Uterus (tissue), 4 donors: ENCODE measurements around the gene GLIPR1L1. TPM values are rescaled to one million over a fixed set of nuclear protein-coding genes. Genes with fewer than 3 reads are reported as not detected.

Source experiments
- DNase-seq, 2 donors: peaks; one replicate each; pipeline ENCODE4 v3.0.0-alpha.2; 2019 to 2020
- H3K27ac ChIP-seq, 2 donors: fragments of 200-600 bp; sonication (generic); 1 replicate in 1 of 2; 2 replicates in 1 of 2; pipeline ENCODE4 v1.5.1; 2016 to 2018
- H3K27me3 ChIP-seq, 2 donors: fragments of 200-600 bp; sonication (generic); one replicate each; pipeline ENCODE4 v1.5.1; 2018 to 2019; ENCODE audit warnings: control low read depth in 1 of 2
- H3K36me3 ChIP-seq, 2 donors: fragments of 200-600 bp; sonication (generic); one replicate each; pipeline ENCODE4 v1.5.1; 2019; ENCODE audit warnings: control low read depth in 1 of 2
- H3K4me1 ChIP-seq, 2 donors: fragments of 200-600 bp; sonication (generic); one replicate each; pipeline ENCODE4 v1.5.1; 2018 to 2019; ENCODE audit warnings: control low read depth in 1 of 2
- H3K4me3 ChIP-seq, 2 donors: fragments of 200-600 bp; sonication (generic); 1 replicate in 1 of 2; 2 replicates in 1 of 2; pipeline ENCODE4 v1.5.1; 2018 to 2019; ENCODE audit warnings: mild to moderate bottlenecking in 1 of 2
- H3K9me3 ChIP-seq, 2 donors: fragments of 200-600 bp; sonication (generic); one replicate each; pipeline ENCODE4 v1.5.1; 2019; ENCODE audit warnings: control low read depth in 1 of 2
- CTCF ChIP-seq, 4 experiments: fragments of 200-600 bp in 2 of 4; fragments of 450-650 bp in 2 of 4; sonication (generic) in 2 of 4; IDR thresholded peaks; one replicate each; pipeline ENCODE4 v1.5.1; 2016 to 2019; ENCODE audit warnings: antibody characterized with exemption in 4 of 4, mild to moderate bottlenecking in 2 of 4, moderate library complexity in 1 of 4
- POLR2A ChIP-seq, 2 donors: fragments of 450-650 bp; IDR thresholded peaks; one replicate each; pipeline ENCODE4 v1.6.1; 2016; ENCODE audit warnings: antibody characterized with exemption in 2 of 2, mild to moderate bottlenecking in 1 of 2, moderate library complexity in 1 of 2
- intact Hi-C: fragments of 100-400 bp; cut with DNase I; formaldehyde crosslinking; loops from one replicate; pipeline ENCODE4 v1.15.1; 2023; ENCODE audit warnings: low total_unique reads
- total RNA-seq, 4 donors: library from RNA; depleted of rRNA in 3 of 4; stranded (reverse); fragments of >200 nt in 3 of 4; gene quantifications; one replicate each; pipeline versions ENCODE4 v1.1.0 to v1.2.4, GENCODE V29; 2014 to 2023
- donor health status: DM: yes; HTN: yes; CAD: no.

Gene GLIPR1L1
- total RNA-seq, 4 donors from 2014 or later, result not detected

GRCh38 chr12:75349946-75350345, 15.5 kb downstream of the GLIPR1L1 start:
- Histone ChIP-seq H3K27me3 (no peaks in the 10 kb centered on the region), H3K4me1 (no peaks in the 10 kb centered on the region), H3K36me3 (no peaks in the 10 kb centered on the region), H3K27ac (no peak overlapping the region), H3K9me3 (no peaks in the 10 kb centered on the region), H3K4me3 (no peak overlapping the region)
- intact Hi-C loops, result no loop called here
- DNase-seq, result no peak
- TF ChIP-seq CTCF (IDR thresholded peaks at IDR 0.05), result no peak
- TF ChIP-seq POLR2A (IDR thresholded peaks at IDR 0.05), result no peak

GRCh38 chr12:75350413-75350812, 15.9 kb downstream of the GLIPR1L1 start:
- Histone ChIP-seq H3K36me3 (no peaks in the 10 kb centered on the region), H3K4me3 (no peak overlapping the region), H3K9me3 (no peaks in the 10 kb centered on the region), H3K27me3 (no peaks in the 10 kb centered on the region), H3K4me1 (no peaks in the 10 kb centered on the region), H3K27ac (no peak overlapping the region)
- DNase-seq, result no peak
- intact Hi-C loops, result no loop called here
- no peak for TF ChIP-seq CTCF (IDR thresholded peaks at IDR 0.05)

GRCh38 chr12:75354011-75354410, 19.5 kb downstream of the GLIPR1L1 start:
- no peak overlapping the region for H3K27ac ChIP-seq
- no peak for DNase-seq
- H3K4me3 ChIP-seq, result no peak overlapping the region
- H3K9me3 ChIP-seq, result no peaks in the 10 kb centered on the region
- H3K27me3 ChIP-seq, result no peaks in the 10 kb centered on the region
- H3K4me1 ChIP-seq, result no peaks in the 10 kb centered on the region
- intact Hi-C loops, result no loop called here
- TF ChIP-seq CTCF (IDR thresholded peaks at IDR 0.05), result no peak
- TF ChIP-seq POLR2A (IDR thresholded peaks at IDR 0.05), result no peak
- no peaks in the 10 kb centered on the region for H3K36me3 ChIP-seq

- Histone ChIP-seq H3K4me3 (no peak overlapping the region), H3K27me3 (no peaks in the 10 kb centered on the region), H3K27ac (no peak overlapping the region), H3K9me3 (no peaks in the 10 kb centered on the region), H3K36me3 (no peaks in the 10 kb centered on the region), H3K4me1 (no peaks in the 10 kb centered on the region)
- no peak for TF ChIP-seq CTCF (IDR thresholded peaks at IDR 0.05)
- TF ChIP-seq POLR2A (IDR thresholded peaks at IDR 0.05), result no peak
- intact Hi-C loops, result no loop called here
- no peak for DNase-seq
These were observed 26.4 kb downstream of the GLIPR1L1 start for GRCh38 chr12:75360920-75361319.

GRCh38 chr12:75361408-75361807, 26.9 kb downstream of the GLIPR1L1 start:
- Histone ChIP-seq H3K4me1 (no peaks in the 10 kb centered on the region), H3K9me3 (no peaks in the 10 kb centered on the region), H3K27ac (no peak overlapping the region), H3K36me3 (no peaks in the 10 kb centered on the region), H3K27me3 (no peaks in the 10 kb centered on the region), H3K4me3 (no peak overlapping the region)
- intact Hi-C loops, result no loop called here
- DNase-seq, result no peak
- no peak for TF ChIP-seq CTCF (IDR thresholded peaks at IDR 0.05)
- no peak for TF ChIP-seq POLR2A (IDR thresholded peaks at IDR 0.05)
